Measurements from ENCODE around the gene OCEL1.

Gene OCEL1

GRCh38 chr19:17275441-17276175 is 49.6 kb downstream of the OCEL1 start:
- no peaks in the 10 kb centered on the region for H3K4me1 Mint-ChIP-seq
- CTCF ChIA-PET, result interaction anchor here (0.6 kb wide), 1 partner anchor 14 kb away, joined by 4 read pairs; no protein-coding TSS in a partner anchor
- no peak for DNase-seq
- H3K9me3 Mint-ChIP-seq, result no peaks in the 10 kb centered on the region
- no peak overlapping the region for H3K4me3 Mint-ChIP-seq
- peaks cover 30% of the 10 kb centered on the region for H3K36me3 Mint-ChIP-seq
- no peaks in the 10 kb centered on the region for H3K27me3 Mint-ChIP-seq
- H3K27ac Mint-ChIP-seq, result no peak overlapping the region

Data from activated naive CD4-positive, alpha-beta T cell treated with anti-CD3 and anti-CD28 coated beads, Interleukin-2, amount 10 ng/mL, durations not matched to agents 7 days and 5 days (primary cell).